Measurements from ENCODE around the gene NFATC1.
"Not testable (repeated sequence)": the region's sequence is repeated elsewhere in the genome, so short reads cannot be mapped to it uniquely, and the experiment has no call there.

The NFATC1 gene

GRCh38 chr18:79493801-79494211 is 98.1 kb downstream of the NFATC1 start:
- DNase-seq: no peak

- no peak for DNase-seq
Observed at GRCh38 chr18:79494936-79495335, 99.2 kb downstream of the NFATC1 start.

GRCh38 chr18:79495591-79496071 is 99.9 kb downstream of the NFATC1 start:
- DNase-seq: no peak

- no peak for DNase-seq
Observed at GRCh38 chr18:79496237-79496977, 100.7 kb downstream of the NFATC1 start.

- peak; percentile 29 for DNase-seq
Observed at GRCh38 chr18:79496978-79497637, 101.4 kb downstream of the NFATC1 start.

GRCh38 chr18:79497638-79498081 is 101.9 kb downstream of the NFATC1 start:
- no peak for DNase-seq

GRCh38 chr18:79498662-79499061 is 102.9 kb downstream of the NFATC1 start:
- DNase-seq: peak; percentile 10

- no peak for DNase-seq
Observed at GRCh38 chr18:79501006-79501405, 105.3 kb downstream of the NFATC1 start.

GRCh38 chr18:79502782-79503181 is 107.1 kb downstream of the NFATC1 start:
- DNase-seq: peak; percentile 87

GRCh38 chr18:79503406-79503805 is 107.7 kb downstream of the NFATC1 start:
- DNase-seq: no peak

GRCh38 chr18:79504034-79504433 is 108.3 kb downstream of the NFATC1 start:
- DNase-seq: peak; percentile 76

GRCh38 chr18:79504495-79504894 is 108.8 kb downstream of the NFATC1 start:
- peak; percentile 54 for DNase-seq

GRCh38 chr18:79505465-79505864 is 109.7 kb downstream of the NFATC1 start:
- DNase-seq: not testable (repeated sequence)

- DNase-seq: no peak
Observed at GRCh38 chr18:79506191-79507075, 110.7 kb downstream of the NFATC1 start.

- DNase-seq: peak; percentile 98
Observed at GRCh38 chr18:79507076-79507545, 111.4 kb downstream of the NFATC1 start.

GRCh38 chr18:79507546-79508480 is 112.1 kb downstream of the NFATC1 start:
- peak; percentile 68 for DNase-seq

- DNase-seq: peak; percentile 72
Observed at GRCh38 chr18:79508565-79509535, 113.1 kb downstream of the NFATC1 start.

- DNase-seq: no peak
Observed at GRCh38 chr18:79509536-79509930, 113.8 kb downstream of the NFATC1 start.

- DNase-seq: no peak
Observed at GRCh38 chr18:79510046-79510685, 114.4 kb downstream of the NFATC1 start.

- no peak for DNase-seq
Observed at GRCh38 chr18:79510731-79511241, 115.1 kb downstream of the NFATC1 start.

Data from hematopoietic multipotent progenitor cell treated with erythropoietin and hydrocortisone succinate and interleukin-3 and kit ligand, for 6 days (in vitro differentiated cells).